B cell (primary cell): Measurements from ENCODE around the gene INSR. TPM values are rescaled to one million over a fixed set of nuclear protein-coding genes. Genes with fewer than 3 reads are reported as not detected.

Experiments used
- ATAC-seq: fragments of 200-7000 bp; cut with Tn5 transposase; one replicate; pipeline ENCODE4 v1.10.0; 2021; ENCODE audit warnings: low read depth, mild to moderate bottlenecking, moderate number of reproducible peaks, moderate library complexity
- CTCF ChIA-PET: fragments of 350-600 bp; sonication (Branson Sonifier 250); formaldehyde crosslinking; loops from one replicate; lab custom pipeline; 2021; ENCODE audit warnings: antibody characterized with exemption, inconsistent platforms; lab: Charles Lee
- POLR2A ChIA-PET: fragments of 350-600 bp; sonication (Branson Sonifier 250); formaldehyde crosslinking; loops from one replicate; lab custom pipeline; 2021; ENCODE audit warnings: antibody characterized with exemption; lab: Charles Lee
- DNase-seq: peaks from one replicate; pipeline ENCODE4 v3.0.0; 2013
- H2AFZ ChIP-seq: 2 replicates; pipeline ENCODE4 v1.6.1; 2012; ENCODE audit warnings: mild to moderate bottlenecking, low read depth, low read length; ENCODE audit not compliant: insufficient read depth, poor library complexity, severe bottlenecking
- H3K27ac ChIP-seq, 2 donors: 1 replicate in 1 of 2; 2 replicates in 1 of 2; pipeline ENCODE4 v1.5.1; 2012 to 2013; ENCODE audit warnings: low read length in 2 of 2, mild to moderate bottlenecking in 2 of 2, moderate library complexity in 1 of 2
- H3K27me3 ChIP-seq, 4 experiments: fragments of 200-600 bp in 1 of 4; sonication (generic) in 1 of 4; replicated peaks in 1 of 4; 1 replicate in 2 of 4; 2 replicates in 2 of 4; pipeline versions ENCODE4 v1.6.1 to v1.7.0; 2013 to 2016; ENCODE audit warnings: low read length in 3 of 4, mild to moderate bottlenecking in 2 of 4, mixed read lengths in 1 of 4, moderate library complexity in 1 of 4; ENCODE audit not compliant: insufficient read depth in 4 of 4, control insufficient read depth in 3 of 4; ENCODE audit errors: control extremely low read depth in 1 of 4
- H3K36me3 ChIP-seq, 2 experiments: replicated peaks in 1 of 2; 1 replicate in 1 of 2; 2 replicates in 1 of 2; pipeline versions ENCODE4 v1.6.1 to v1.7.1; 2013; ENCODE audit warnings: low read length in 1 of 2; ENCODE audit not compliant: insufficient read depth in 2 of 2, control insufficient read depth in 1 of 2; ENCODE audit errors: control extremely low read depth in 1 of 2, extremely low read depth in 1 of 2
- H3K4me1 ChIP-seq, 2 donors: fragments of 200-600 bp in 1 of 2; sonication (generic) in 1 of 2; 1 replicate in 1 of 2; 2 replicates in 1 of 2; pipeline versions ENCODE4 v1.5.1 to v1.6.1; 2013 to 2017; ENCODE audit warnings: low read length in 2 of 2; ENCODE audit not compliant: control insufficient read depth in 2 of 2, insufficient read depth in 2 of 2
- H3K4me2 ChIP-seq: replicated peaks from 2 replicates; pipeline ENCODE3; 2012; ENCODE audit warnings: mild to moderate bottlenecking, low read depth, low read length; ENCODE audit not compliant: poor library complexity, severe bottlenecking
- H3K4me3 ChIP-seq, 5 experiments: fragments of 200-600 bp in 1 of 5; sonication (generic) in 1 of 5; 1 replicate in 3 of 5; 2 replicates in 2 of 5; pipeline versions ENCODE4 v1.5.1 to v1.7.0; 2011 to 2016; ENCODE audit warnings: low read length in 4 of 5, mild to moderate bottlenecking in 4 of 5, low read depth in 2 of 5, control low read depth in 1 of 5, moderate library complexity in 1 of 5; ENCODE audit not compliant: insufficient read depth in 1 of 5; ENCODE audit errors: control extremely low read depth in 1 of 5, extremely low read depth in 1 of 5
- H3K79me2 ChIP-seq: fragments of 200-600 bp; sonication (generic); one replicate; pipeline ENCODE4 v1.6.0; 2016; ENCODE audit warnings: low read length; ENCODE audit not compliant: control insufficient read depth, insufficient read depth
- H3K9ac ChIP-seq: fragments of 200-600 bp; sonication (generic); 2 replicates; pipeline ENCODE4 v1.6.1; 2017; ENCODE audit warnings: mild to moderate bottlenecking, low read length, moderate library complexity
- H3K9me3 ChIP-seq, 3 donors: one replicate each; pipeline versions ENCODE4 v1.6.1 to v1.7.1; 2013; ENCODE audit warnings: low read length in 2 of 3; ENCODE audit not compliant: control insufficient read depth in 2 of 3, insufficient read depth in 1 of 3; ENCODE audit errors: control extremely low read depth in 1 of 3
- H4K20me1 ChIP-seq: 2 replicates; pipeline ENCODE4 v1.6.0; 2012; ENCODE audit warnings: mild to moderate bottlenecking, low read length; ENCODE audit not compliant: insufficient read depth, control insufficient read depth, poor library complexity, severe bottlenecking
- H3K27ac Mint-ChIP-seq: one replicate; pipeline ENCODE4 v1.8.0; 2021; ENCODE audit warnings: mixed read lengths
- H3K27me3 Mint-ChIP-seq: one replicate; pipeline ENCODE4 v1.8.0; 2021; ENCODE audit warnings: mixed read lengths
- H3K4me1 Mint-ChIP-seq: one replicate; pipeline ENCODE4 v1.8.0; 2021; ENCODE audit warnings: mixed read lengths
- H3K4me3 Mint-ChIP-seq: one replicate; pipeline ENCODE4 v1.8.0; 2021; ENCODE audit warnings: mixed read lengths
- H3K9me3 Mint-ChIP-seq: one replicate; pipeline ENCODE4 v1.8.0; 2022; ENCODE audit warnings: mixed read lengths; ENCODE audit not compliant: insufficient read depth
- EZH2 ChIP-seq: IDR thresholded peaks from 2 replicates; pipeline ENCODE4 v1.6.1; 2012; ENCODE audit warnings: borderline replicate concordance, low read depth, mild to moderate bottlenecking, moderate library complexity, low read length; ENCODE audit not compliant: insufficient read depth, poor library complexity, severe bottlenecking
- WGBS: methylation state at CpG from one replicate; pipeline ENCODE4 v1.1.5; 2013; ENCODE audit warnings: missing lambda C conversion rate; ENCODE audit not compliant: insufficient coverage; 5-methylcytosine and 5-hydroxymethylcytosine counted together
- intact Hi-C: fragments of 100-400 bp; cut with micrococcal nuclease; formaldehyde crosslinking; loops from one replicate; pipeline ENCODE4 v1.10.0; 2022
- polyA plus RNA-seq: library from polyadenylated mRNA; depleted of rRNA; stranded (reverse); fragments of >200 nt; gene quantifications from 2 replicates; pipeline ENCODE4 v1.2.3, GENCODE V29; 2012
- total RNA-seq, 2 donors: library from RNA; stranded (reverse); fragments of 120-200 nt in 1 of 2; gene quantifications; 1 replicate in 1 of 2; 2 replicates in 1 of 2; pipeline versions ENCODE4 v1.2.3 to v1.2.4, GENCODE V29; 2013 to 2022
- TF ChIP-seq, protein P1 (sequence below): fragments of 200-600 bp; IDR thresholded peaks from one replicate; pipeline ENCODE4 v1.8.0; 2022; ENCODE audit warnings: antibody characterized with exemption, mild to moderate bottlenecking

Gene INSR
- total and polyA plus RNA-seq, 2 donors (not counting 1 experiment from before 2014, with no cell fraction given) = 1.4 to 6.3 TPM

DNA sequence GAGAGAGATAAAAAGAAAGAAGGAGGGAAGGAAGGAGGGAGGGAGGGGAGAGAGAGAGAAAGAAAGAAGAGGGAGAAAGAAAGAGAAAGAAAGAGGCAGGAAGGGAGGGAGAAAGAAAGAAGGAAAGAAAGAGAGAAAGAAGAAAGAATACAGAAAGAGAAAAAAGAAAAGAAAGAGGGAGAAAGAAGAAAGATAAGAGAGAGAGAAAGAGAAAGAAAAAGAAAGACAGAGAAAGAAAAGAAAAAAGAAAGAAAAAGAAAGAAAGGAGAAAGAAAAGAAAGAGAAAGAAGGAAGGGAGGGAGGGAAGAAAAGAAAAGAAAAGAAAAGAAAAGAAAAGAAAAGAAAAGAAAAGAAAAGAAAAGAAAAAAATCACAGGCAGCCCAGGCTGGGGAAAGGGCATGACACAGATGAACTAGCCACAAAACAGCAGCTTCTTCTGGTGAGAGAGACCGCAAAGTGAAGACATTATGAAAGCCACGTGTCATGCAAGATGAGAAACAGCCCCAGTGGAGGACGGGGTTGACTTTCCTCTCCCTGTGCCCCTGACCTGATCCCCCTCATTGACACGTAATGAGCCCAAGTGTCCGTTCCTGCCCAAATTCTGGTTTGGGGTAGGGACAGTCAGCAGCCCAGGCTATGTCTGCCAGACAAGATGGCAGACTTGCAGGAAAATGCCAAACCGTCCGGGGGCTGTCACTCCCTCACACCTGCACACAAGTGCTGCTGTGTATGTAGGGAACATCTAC is 102.1 kb downstream of the INSR start:
- no peak overlapping the region for H3K4me3 Mint-ChIP-seq
- peaks cover 11% of the 10 kb centered on the region for H3K4me1 Mint-ChIP-seq
- no peak for TF ChIP-seq EZH2
- TF ChIP-seq, protein P1, sequence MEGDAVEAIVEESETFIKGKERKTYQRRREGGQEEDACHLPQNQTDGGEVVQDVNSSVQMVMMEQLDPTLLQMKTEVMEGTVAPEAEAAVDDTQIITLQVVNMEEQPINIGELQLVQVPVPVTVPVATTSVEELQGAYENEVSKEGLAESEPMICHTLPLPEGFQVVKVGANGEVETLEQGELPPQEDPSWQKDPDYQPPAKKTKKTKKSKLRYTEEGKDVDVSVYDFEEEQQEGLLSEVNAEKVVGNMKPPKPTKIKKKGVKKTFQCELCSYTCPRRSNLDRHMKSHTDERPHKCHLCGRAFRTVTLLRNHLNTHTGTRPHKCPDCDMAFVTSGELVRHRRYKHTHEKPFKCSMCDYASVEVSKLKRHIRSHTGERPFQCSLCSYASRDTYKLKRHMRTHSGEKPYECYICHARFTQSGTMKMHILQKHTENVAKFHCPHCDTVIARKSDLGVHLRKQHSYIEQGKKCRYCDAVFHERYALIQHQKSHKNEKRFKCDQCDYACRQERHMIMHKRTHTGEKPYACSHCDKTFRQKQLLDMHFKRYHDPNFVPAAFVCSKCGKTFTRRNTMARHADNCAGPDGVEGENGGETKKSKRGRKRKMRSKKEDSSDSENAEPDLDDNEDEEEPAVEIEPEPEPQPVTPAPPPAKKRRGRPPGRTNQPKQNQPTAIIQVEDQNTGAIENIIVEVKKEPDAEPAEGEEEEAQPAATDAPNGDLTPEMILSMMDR = peak; percentile 51
- peak; percentile 15 for ATAC-seq
- DNase-seq = peak; percentile 33
- Histone ChIP-seq H3K4me1 (peaks cover 3 to 11% of the 10 kb centered on the region in 2 donors), H2AFZ (no peak overlapping the region), H3K27ac (no peak overlapping the region), H3K79me2 (no peaks in the 10 kb centered on the region), H3K9me3 (no peaks in the 10 kb centered on the region), H3K9ac (no peak overlapping the region), H4K20me1 (no peaks in the 10 kb centered on the region), H3K36me3 (no peaks in the 10 kb centered on the region), H3K4me2 (peak overlapping the region; percentile 37), H3K4me3 (no peak overlapping the region), H3K27me3 (peaks cover 0 to 2% (median 0%) of the 10 kb centered on the region in 4 experiments)
- H3K27ac Mint-ChIP-seq = no peak overlapping the region
- ChIA-PET POLR2A (no interaction called here), CTCF (no interaction called here)
- H3K27me3 Mint-ChIP-seq = no peaks in the 10 kb centered on the region
- H3K9me3 Mint-ChIP-seq = no peaks in the 10 kb centered on the region
- intact Hi-C loops = loop anchor here (10.0 kb wide), 1 partner anchor 1113 kb away; the partner anchor contains the start of gene CD320
- 38% methylated on average over 7 of the region's 7 CpGs for whole genome bisulfite sequencing
